Gastrocnemius medialis (tissue), 4 donors: Measurements from ENCODE around the gene APC2.

ENCODE experiments used
- POLR2A ChIP-seq, 2 donors: fragments of 450-650 bp; IDR thresholded peaks; one replicate each; pipeline ENCODE4 v1.6.1; 2017; ENCODE audit warnings: antibody characterized with exemption in 2 of 2, mild to moderate bottlenecking in 2 of 2, moderate library complexity in 2 of 2
- TF ChIP-seq, protein P1 (sequence below), 5 experiments: fragments of 450-650 bp in 3 of 5; fragments of 200-600 bp in 2 of 5; sonication (generic) in 2 of 5; IDR thresholded peaks in 4 of 5; conservative IDR thresholded peaks in 1 of 5; 1 replicate in 4 of 5; 2 replicates in 1 of 5; pipeline ENCODE4 v1.5.1; 2016 to 2019; ENCODE audit warnings: antibody characterized with exemption in 5 of 5, mild to moderate bottlenecking in 3 of 5, moderate library complexity in 3 of 5

DNA sequence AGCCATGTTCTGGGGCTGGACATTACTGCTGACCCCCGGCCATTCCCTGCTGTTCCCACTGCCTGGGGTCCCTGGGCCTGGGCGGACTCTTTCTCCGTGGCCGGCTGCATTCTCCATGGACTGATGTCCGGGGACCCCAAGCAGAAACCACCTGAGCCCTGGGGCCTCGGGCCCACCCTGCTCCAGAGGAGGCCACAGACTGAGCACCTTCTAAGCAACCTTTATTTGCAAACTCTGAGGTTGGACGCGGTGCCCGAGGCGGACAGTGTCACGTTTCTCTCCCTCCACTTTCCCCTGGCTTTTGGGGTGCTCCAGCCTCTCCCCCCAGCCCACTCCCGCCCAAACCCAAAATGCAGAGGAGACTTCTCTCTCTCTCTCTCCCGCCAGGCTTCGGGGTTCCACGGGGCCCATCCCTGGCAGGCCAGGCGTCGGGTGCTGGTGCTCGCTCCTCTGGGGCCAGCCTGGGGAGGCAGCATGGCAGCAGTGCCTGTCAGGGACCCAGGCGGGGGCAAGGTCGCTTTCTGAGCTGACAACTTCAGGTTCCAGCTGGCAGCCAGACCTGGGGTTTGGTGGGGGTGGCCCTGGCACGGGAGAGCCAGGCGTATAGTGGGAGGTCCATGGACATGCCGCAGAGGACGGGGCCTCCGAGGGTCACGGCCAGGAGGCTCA is 31.4 kb downstream of the APC2 start:
- TF ChIP-seq, protein P1, sequence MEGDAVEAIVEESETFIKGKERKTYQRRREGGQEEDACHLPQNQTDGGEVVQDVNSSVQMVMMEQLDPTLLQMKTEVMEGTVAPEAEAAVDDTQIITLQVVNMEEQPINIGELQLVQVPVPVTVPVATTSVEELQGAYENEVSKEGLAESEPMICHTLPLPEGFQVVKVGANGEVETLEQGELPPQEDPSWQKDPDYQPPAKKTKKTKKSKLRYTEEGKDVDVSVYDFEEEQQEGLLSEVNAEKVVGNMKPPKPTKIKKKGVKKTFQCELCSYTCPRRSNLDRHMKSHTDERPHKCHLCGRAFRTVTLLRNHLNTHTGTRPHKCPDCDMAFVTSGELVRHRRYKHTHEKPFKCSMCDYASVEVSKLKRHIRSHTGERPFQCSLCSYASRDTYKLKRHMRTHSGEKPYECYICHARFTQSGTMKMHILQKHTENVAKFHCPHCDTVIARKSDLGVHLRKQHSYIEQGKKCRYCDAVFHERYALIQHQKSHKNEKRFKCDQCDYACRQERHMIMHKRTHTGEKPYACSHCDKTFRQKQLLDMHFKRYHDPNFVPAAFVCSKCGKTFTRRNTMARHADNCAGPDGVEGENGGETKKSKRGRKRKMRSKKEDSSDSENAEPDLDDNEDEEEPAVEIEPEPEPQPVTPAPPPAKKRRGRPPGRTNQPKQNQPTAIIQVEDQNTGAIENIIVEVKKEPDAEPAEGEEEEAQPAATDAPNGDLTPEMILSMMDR (IDR thresholded peaks at IDR 0.05 in 4 of 5, conservative IDR thresholded peaks at IDR 0.05 in 1 of 5), result no peak
- no peak for TF ChIP-seq POLR2A (IDR thresholded peaks at IDR 0.05)
